Measurements from ENCODE around the gene PLA2G4F. TPM values are rescaled to one million over a fixed set of nuclear protein-coding genes. Genes with fewer than 3 reads are reported as not detected.

PLA2G4F gene
- total RNA-seq, 1 experiment from 2014 or later: 0.05 TPM

DNA sequence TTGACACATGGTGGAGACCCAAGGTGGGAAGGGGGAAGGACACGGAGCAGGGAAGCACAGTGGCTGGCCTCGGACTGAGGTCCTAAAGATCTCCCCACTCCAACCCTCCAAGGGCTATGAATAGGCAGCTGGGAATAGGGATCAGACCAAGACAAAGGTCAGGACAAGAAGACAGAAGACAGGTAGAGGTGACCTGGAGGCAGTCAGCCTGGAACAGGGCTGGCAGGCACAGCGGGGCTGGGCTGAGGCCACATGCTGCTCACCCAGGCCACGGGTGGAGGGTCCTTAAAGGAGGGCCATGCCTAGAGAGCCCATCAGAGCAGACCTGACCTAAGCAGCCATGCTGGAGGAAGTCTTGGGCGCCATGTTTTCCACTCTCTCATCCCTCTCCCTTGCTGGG lies 59.4 kb downstream of the PLA2G4F start:
- Histone ChIP-seq H3K79me2 (ENCODE audit: insufficient read depth, low read length) (no peaks in the 10 kb centered on the region), H3K36me3 (ENCODE audit: control insufficient read depth in 1 of 2, insufficient read depth in 2 of 2, low read length in 2 of 2) (no peaks in the 10 kb centered on the region), H3K27me3 (ENCODE audit: insufficient read depth, low read length) (no peaks in the 10 kb centered on the region), H2AFZ (ENCODE audit: low read depth, low read length, poor library complexity, severe bottlenecking) (no peak overlapping the region), H4K20me1 (ENCODE audit: insufficient read depth) (no peaks in the 10 kb centered on the region), H3K4me3 (replicated peaks in 1 of 2; ENCODE audit: low read depth in 1 of 2, low read length in 2 of 2) (no peak overlapping the region), H3K27ac (ENCODE audit: low read depth, low read length) (no peak overlapping the region), H3K9me3 (ENCODE audit: control insufficient read depth in 1 of 2, insufficient read depth in 1 of 2, low read depth in 1 of 2, low read length in 2 of 2) (no peaks in the 10 kb centered on the region), H3K9me2 (ENCODE audit: insufficient read depth) (no peaks in the 10 kb centered on the region), H3K4me1 (ENCODE audit: control insufficient read depth in 1 of 2, insufficient read depth in 2 of 2, low read length in 2 of 2) (peaks cover 8 to 28% of the 10 kb centered on the region in 2 experiments), H3K9ac (ENCODE audit: low read length) (no peak overlapping the region), H3K4me2 (ENCODE audit: low read length) (no peak overlapping the region)
- RAD21 ChIA-PET (ENCODE audit: low non-redundant PET in 1 of 2, low total read pairs in 2 of 2, uncharacterized antibody in 2 of 2, unreplicated experiment in 2 of 2): no interaction called here
- no peak for DNase-seq (ENCODE audit: low read depth, low spot score)
- no peak for ATAC-seq
- BruUV-seq (replicated peaks): no TSS peak
- TF ChIP-seq CBX3 (IDR thresholded peaks at IDR 0.05; ENCODE audit: low read depth): no peak
- TF ChIP-seq, protein P1, sequence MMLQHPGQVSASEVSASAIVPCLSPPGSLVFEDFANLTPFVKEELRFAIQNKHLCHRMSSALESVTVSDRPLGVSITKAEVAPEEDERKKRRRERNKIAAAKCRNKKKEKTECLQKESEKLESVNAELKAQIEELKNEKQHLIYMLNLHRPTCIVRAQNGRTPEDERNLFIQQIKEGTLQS (IDR thresholded peaks at IDR 0.05): no peak
- TF ChIP-seq ZBTB33 (IDR thresholded peaks at IDR 0.05; ENCODE audit: extremely low read depth, insufficient replicate concordance, low read length): no peak
- TF ChIP-seq CEBPB (IDR thresholded peaks at IDR 0.05; ENCODE audit: low read depth): no peak
- no peak for TF ChIP-seq POLR2A (IDR thresholded peaks at IDR 0.05; ENCODE audit: borderline replicate concordance, extremely low read depth, insufficient read depth, insufficient read length)
- no peak for TF ChIP-seq YY1 (IDR thresholded peaks at IDR 0.05; ENCODE audit: extremely low read depth, insufficient replicate concordance, low read depth, low read length)
- no peak for TF ChIP-seq ZNF274 (IDR thresholded peaks at IDR 0.05; ENCODE audit: low read depth, low read length)
- TF ChIP-seq TCF7L2 (IDR thresholded peaks at IDR 0.05; ENCODE audit: borderline replicate concordance, extremely low read depth, insufficient read depth, insufficient read length): no peak
- TF ChIP-seq SRF (IDR thresholded peaks at IDR 0.05; ENCODE audit: low read depth): no peak
- TF ChIP-seq EZH2phosphoT487 (IDR thresholded peaks at IDR 0.05; ENCODE audit: borderline replicate concordance): no peak
- TF ChIP-seq EZH2 (IDR thresholded peaks at IDR 0.05): no peak
- no peak for TF ChIP-seq POLR2AphosphoS5 (IDR thresholded peaks at IDR 0.05; ENCODE audit: low read depth, low read length)
- no peak for TF ChIP-seq SP1 (IDR thresholded peaks at IDR 0.05; ENCODE audit: low read depth)
- no peak for TF ChIP-seq EGR1 (IDR thresholded peaks at IDR 0.05; ENCODE audit: low read depth)
- TF ChIP-seq SIN3A (IDR thresholded peaks at IDR 0.05; ENCODE audit: low read depth): no peak
- no peak for TF ChIP-seq FOSL1 (IDR thresholded peaks at IDR 0.05; ENCODE audit: low read depth)
- TF ChIP-seq RAD21 (IDR thresholded peaks at IDR 0.05; ENCODE audit: low read depth): no peak
- no peak for TF ChIP-seq JUND (IDR thresholded peaks at IDR 0.05)
- no peak for TF ChIP-seq CTCF (IDR thresholded peaks at IDR 0.05 in 2 of 3, conservative IDR thresholded peaks at IDR 0.05 in 1 of 3; ENCODE audit: borderline replicate concordance in 1 of 3, insufficient read depth in 1 of 3, low read depth in 2 of 3, low read length in 2 of 3)
- CTCF ChIA-PET: no interaction called here
- POLR2A ChIA-PET: no interaction called here
- intact Hi-C loops (cut with micrococcal nuclease): no loop called here

Data from HCT116 (cell line).